NCI-H2171 treated with DMSO at 0.1 percent for 48 hours (cell line): Measurements from ENCODE around the gene NTN1.
"Not testable (repeated sequence)": the region's sequence is repeated elsewhere in the genome, so short reads cannot be mapped to it uniquely, and the experiment has no call there.

ENCODE experiments used
- DNase-seq: peaks from one replicate; lab custom pipeline; 2025; lab: John Stamatoyannopoulos, UW

NTN1 gene

GRCh38 chr17:9249245-9249953, 228.1 kb downstream of the NTN1 start:
- DNase-seq = no peak

GRCh38 chr17:9251273-9251672, 230.0 kb downstream of the NTN1 start:
- DNase-seq = no peak

GRCh38 chr17:9253308-9253707, 232.0 kb downstream of the NTN1 start:
- DNase-seq = no peak

- DNase-seq = no peak
These were observed 233.5 kb downstream of the NTN1 start for GRCh38 chr17:9254841-9255240.

GRCh38 chr17:9255833-9256232, 234.5 kb downstream of the NTN1 start:
- DNase-seq = no peak

- DNase-seq = no peak
These were observed 235.0 kb downstream of the NTN1 start for GRCh38 chr17:9256361-9256750.

GRCh38 chr17:9256751-9257629, 235.7 kb downstream of the NTN1 start:
- no peak for DNase-seq

GRCh38 chr17:9257630-9257965, 236.3 kb downstream of the NTN1 start:
- DNase-seq = not testable (repeated sequence)

- no peak for DNase-seq
These were observed 237.1 kb downstream of the NTN1 start for GRCh38 chr17:9258115-9259015.

GRCh38 chr17:9259419-9259818, 238.1 kb downstream of the NTN1 start:
- DNase-seq = no peak

GRCh38 chr17:9261081-9262012, 240.0 kb downstream of the NTN1 start:
- DNase-seq = no peak

- DNase-seq = no peak
These were observed 244.8 kb downstream of the NTN1 start for GRCh38 chr17:9266031-9266680.

- DNase-seq = no peak
These were observed 245.4 kb downstream of the NTN1 start for GRCh38 chr17:9266697-9267117.

- no peak for DNase-seq
These were observed 247.2 kb downstream of the NTN1 start for GRCh38 chr17:9268546-9268945.

- DNase-seq = no peak
These were observed 248.2 kb downstream of the NTN1 start for GRCh38 chr17:9269350-9270035.

GRCh38 chr17:9270921-9271320, 249.6 kb downstream of the NTN1 start:
- no peak for DNase-seq

- DNase-seq = no peak
These were observed 250.7 kb downstream of the NTN1 start for GRCh38 chr17:9271989-9272388.

GRCh38 chr17:9272501-9273200, 251.3 kb downstream of the NTN1 start:
- DNase-seq = no peak
